NCI-H69 (cell line): ENCODE results near the gene CALCOCO1.

Source experiments
- DNase-seq: peaks from one replicate; lab custom pipeline; 2025; lab: John Stamatoyannopoulos, UW

The CALCOCO1 gene

GRCh38 chr12:53660041-53660440, 67.2 kb downstream of the CALCOCO1 start:
- DNase-seq: no peak

DNA sequence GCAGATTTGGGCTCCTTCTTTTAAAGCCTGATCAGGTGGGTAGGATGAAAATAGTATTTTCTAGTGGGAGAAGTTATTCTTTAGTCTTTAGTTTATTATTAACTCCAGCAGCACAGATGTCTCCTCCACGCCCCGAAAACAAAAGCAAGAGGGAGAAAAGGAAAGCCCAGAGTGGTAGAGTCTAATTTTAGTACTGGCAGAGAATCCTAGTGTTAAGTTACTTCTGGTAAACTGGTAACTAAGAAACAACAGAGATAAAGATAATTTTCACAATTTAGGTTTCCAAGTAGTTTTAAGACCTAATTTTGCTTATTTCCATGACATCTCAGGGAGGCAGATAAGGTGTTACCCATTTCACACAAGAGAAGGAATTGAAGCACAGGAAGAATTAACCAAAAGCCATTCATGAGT, 67.7 kb downstream of the CALCOCO1 start:
- DNase-seq: peak; percentile 61

DNA sequence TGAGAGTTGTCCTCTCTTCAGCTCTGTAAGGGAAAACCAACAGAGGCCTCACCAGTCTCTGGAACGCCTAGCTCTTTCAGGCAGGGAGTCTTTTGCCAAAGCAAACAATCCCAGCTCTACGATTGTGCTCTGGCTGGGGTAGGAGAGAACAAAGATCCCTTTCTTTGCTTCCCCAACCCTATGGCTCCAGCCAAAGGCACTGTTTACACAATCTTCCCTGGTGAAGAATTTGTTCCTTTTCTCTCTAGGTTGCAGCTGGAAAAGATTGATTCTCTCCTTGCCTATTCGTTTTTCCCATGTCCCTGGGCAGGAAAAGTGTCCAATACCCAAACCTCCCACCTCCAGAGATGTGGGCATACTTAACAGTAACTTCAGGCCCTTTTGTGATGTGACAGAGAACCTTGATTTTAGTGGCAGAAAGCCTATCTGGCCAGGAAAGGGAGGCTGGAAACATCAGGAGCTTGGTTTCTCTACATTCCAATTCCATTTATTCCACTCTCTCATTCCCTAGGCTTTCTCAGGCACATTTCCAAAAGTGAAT, 68.2 kb downstream of the CALCOCO1 start:
- DNase-seq: peak; percentile 98
